ENCODE results near the gene MOCS2. TPM values are rescaled to one million over a fixed set of nuclear protein-coding genes. Genes with fewer than 3 reads are reported as not detected.

Gene MOCS2
- total RNA-seq, 2 donors from 2014 or later: 64.5 to 80.0 TPM

DNA sequence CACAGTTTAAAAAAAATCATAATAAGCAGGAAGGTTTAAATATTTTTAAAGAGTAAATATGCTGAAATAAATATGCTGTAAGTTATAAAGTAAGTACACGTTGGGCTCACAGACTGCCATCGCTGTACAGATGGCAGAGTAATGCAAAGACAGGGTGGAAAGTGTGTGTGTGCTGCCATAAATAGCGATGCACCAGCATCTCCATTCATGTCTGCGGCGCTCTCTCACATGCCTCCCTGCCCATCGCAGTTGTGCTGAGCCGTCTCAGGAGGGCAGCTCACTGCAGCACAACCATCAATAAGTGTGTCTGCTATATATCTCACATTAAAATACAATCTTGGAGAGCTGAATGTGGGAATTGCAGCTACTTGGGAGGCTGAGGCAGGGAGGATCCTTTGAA is 14.3 kb downstream of the MOCS2 start:
- no peak for DNase-seq (ENCODE audit: low spot score)
- Histone ChIP-seq H3K27ac (no peak overlapping the region), H3K4me3 (no peak overlapping the region), H3K27me3 (no peaks in the 10 kb centered on the region), H3K9me3 (no peaks in the 10 kb centered on the region), H3K36me3 (peaks cover 28% of the 10 kb centered on the region), H3K4me1 (peaks cover 0 to 6% of the 10 kb centered on the region in 2 donors)
- no peak for TF ChIP-seq CTCF (IDR thresholded peaks at IDR 0.05)

GRCh38 chr5:53092242-53092641 is 17.3 kb downstream of the MOCS2 start:
- no peaks in the 10 kb centered on the region for H3K27me3 ChIP-seq
- H3K9me3 ChIP-seq: no peaks in the 10 kb centered on the region
- H3K4me3 ChIP-seq: no peak overlapping the region
- no peak for TF ChIP-seq CTCF (IDR thresholded peaks at IDR 0.05)
- H3K27ac ChIP-seq: no peak overlapping the region
- peaks cover 4% of the 10 kb centered on the region for H3K36me3 ChIP-seq
- H3K4me1 ChIP-seq: peaks cover 0 to 6% of the 10 kb centered on the region in 2 donors
- DNase-seq (ENCODE audit: low spot score): no peak

DNA sequence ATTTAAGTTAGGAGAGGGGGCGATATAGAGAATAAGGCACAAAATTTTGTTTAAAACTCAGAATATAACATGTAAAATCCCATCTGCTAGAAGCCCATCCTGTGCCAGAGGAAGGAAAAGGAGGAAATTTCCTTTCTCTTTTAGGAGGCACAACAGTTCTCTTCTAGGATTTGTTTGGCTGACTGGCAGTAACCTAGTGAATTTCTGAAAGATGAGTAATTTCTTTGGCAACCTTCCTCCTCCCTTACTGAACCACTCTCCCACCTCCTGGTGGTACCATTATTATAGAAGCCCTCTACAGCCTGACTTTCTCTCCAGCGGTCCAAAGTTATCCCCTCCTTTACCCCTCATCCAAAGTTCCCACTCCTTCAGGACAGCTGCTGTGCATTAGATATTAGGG is 18.3 kb downstream of the MOCS2 start:
- no peak for TF ChIP-seq CTCF (IDR thresholded peaks at IDR 0.05)
- Histone ChIP-seq H3K36me3 (no peaks in the 10 kb centered on the region), H3K4me1 (peaks cover 0 to 6% of the 10 kb centered on the region in 2 donors), H3K27ac (no peak overlapping the region), H3K9me3 (no peaks in the 10 kb centered on the region), H3K27me3 (no peaks in the 10 kb centered on the region), H3K4me3 (no peak overlapping the region)
- DNase-seq (ENCODE audit: low spot score): no peak

DNA sequence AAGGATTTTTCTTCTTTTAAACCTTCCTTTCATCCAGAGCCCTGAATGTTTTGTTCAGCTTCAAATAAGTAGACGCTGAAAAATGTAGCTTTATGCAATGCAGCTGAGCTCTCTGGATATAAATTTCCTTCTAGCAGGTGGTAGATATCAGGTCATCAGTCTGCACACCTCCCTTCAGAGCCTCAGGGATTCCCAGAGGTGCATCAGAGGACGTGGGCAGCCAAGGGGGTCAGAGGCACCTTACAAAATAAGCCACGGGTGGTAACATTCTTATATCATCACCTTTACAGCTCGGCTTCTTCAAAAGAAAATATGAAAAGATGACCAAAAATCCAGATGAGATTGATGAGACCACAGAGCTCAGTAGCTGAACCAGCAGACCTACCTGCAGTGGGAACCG is 19.3 kb downstream of the MOCS2 start:
- Histone ChIP-seq H3K27me3 (no peaks in the 10 kb centered on the region), H3K4me3 (no peak overlapping the region), H3K4me1 (peaks cover 0 to 6% of the 10 kb centered on the region in 2 donors), H3K36me3 (no peaks in the 10 kb centered on the region), H3K9me3 (no peaks in the 10 kb centered on the region), H3K27ac (no peak overlapping the region)
- no peak for TF ChIP-seq CTCF (IDR thresholded peaks at IDR 0.05)
- no peak for DNase-seq (ENCODE audit: low spot score)

- DNase-seq (ENCODE audit: low spot score): no peak
- Histone ChIP-seq H3K4me1 (peaks cover 0 to 6% of the 10 kb centered on the region in 2 donors), H3K9me3 (no peaks in the 10 kb centered on the region), H3K36me3 (no peaks in the 10 kb centered on the region), H3K27me3 (no peaks in the 10 kb centered on the region), H3K27ac (no peak overlapping the region), H3K4me3 (no peak overlapping the region)
- TF ChIP-seq CTCF (IDR thresholded peaks at IDR 0.05): no peak
Observed at GRCh38 chr5:53089481-53089991, 20.0 kb downstream of the MOCS2 start.

GRCh38 chr5:53087621-53088121 is 21.9 kb downstream of the MOCS2 start:
- H3K36me3 ChIP-seq: no peaks in the 10 kb centered on the region
- no peaks in the 10 kb centered on the region for H3K9me3 ChIP-seq
- TF ChIP-seq CTCF (IDR thresholded peaks at IDR 0.05): no peak
- no peak overlapping the region for H3K27ac ChIP-seq
- no peak for DNase-seq (ENCODE audit: low spot score)
- H3K4me3 ChIP-seq: no peak overlapping the region
- H3K27me3 ChIP-seq: no peaks in the 10 kb centered on the region
- H3K4me1 ChIP-seq: peaks cover 0 to 6% of the 10 kb centered on the region in 2 donors

All from right atrium auricular region (tissue), 2 donors.